Sciatic nerve (tissue), 2 donors: ENCODE measurements around the gene CACNA1G. TPM values are rescaled to one million over a fixed set of nuclear protein-coding genes. Genes with fewer than 3 reads are reported as not detected.

Source experiments
- ATAC-seq: fragments of 200-7000 bp; cut with Tn5 transposase; one replicate; pipeline ENCODE4 v1.9.1; 2020; ENCODE audit warnings: mild to moderate bottlenecking, moderate library complexity
- DNase-seq: peaks from one replicate; pipeline ENCODE4 v3.0.0-alpha.2; 2020; ENCODE audit warnings: low spot score
- intact Hi-C: fragments of 100-400 bp; cut with DNase I; formaldehyde crosslinking; loops from one replicate; pipeline ENCODE4 v1.14.2; 2022
- total RNA-seq: library from RNA; stranded (reverse); fragmentation: NEBNext Ultra II Directional; extraction: Animal tissue kit (Norgen Biotek cat#: 25700); gene quantifications from one replicate; pipeline ENCODE4 v1.2.1, GENCODE V29; 2021
- donor health status: DM: no; HTN: no; CAD: no.
- donor health status: DM: no; HTN: no; CAD: no.

Gene CACNA1G
- total RNA-seq, 1 donor from 2014 or later = 0.36 TPM

GRCh38 chr17:50653738-50654137 is 93.2 kb downstream of the CACNA1G start:
- ATAC-seq (no peak), DNase-seq (no peak)
- intact Hi-C loops = no loop called here

DNA sequence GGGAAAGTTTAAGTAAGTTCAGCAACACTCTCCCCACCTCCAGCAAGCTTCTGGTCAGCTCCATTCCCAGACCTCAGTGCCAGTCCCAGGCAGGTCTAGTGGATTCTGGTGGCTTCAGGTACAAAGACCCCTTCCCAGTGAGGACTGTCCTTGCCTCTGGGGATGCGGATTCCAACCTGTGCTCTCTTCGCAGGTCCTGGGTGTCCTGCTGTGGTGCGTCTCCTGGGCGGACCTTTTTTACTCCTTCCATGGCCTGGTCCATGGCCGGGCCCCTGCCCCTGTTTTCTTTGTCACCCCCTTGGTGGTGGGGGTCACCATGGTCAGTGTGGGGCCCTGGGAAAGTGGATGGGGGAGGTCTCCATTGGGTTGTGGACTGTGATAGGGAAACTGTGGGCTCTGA is 96.0 kb downstream of the CACNA1G start:
- DNase-seq = no peak
- ATAC-seq = no peak
- intact Hi-C loops = no loop called here

DNA sequence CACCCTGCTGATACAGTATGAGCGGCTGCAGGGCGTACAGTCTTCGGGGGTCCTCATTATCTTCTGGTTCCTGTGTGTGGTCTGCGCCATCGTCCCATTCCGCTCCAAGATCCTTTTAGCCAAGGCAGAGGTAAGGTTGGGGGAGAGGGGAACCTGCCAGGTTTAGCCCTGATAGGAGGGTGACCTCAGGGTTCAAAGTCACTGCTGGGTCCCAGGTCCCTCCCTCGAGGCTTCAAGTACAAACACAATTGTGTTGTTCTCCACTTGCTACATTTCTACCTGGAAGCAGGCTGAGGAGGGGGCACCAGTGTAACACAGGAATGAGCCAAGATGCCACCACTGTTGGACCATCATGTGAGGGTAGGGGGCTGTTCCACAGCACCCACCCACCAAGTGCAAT is 96.5 kb downstream of the CACNA1G start:
- intact Hi-C loops = no loop called here
- ATAC-seq (no peak), DNase-seq (no peak)

GRCh38 chr17:50657627-50658026 is 97.1 kb downstream of the CACNA1G start:
- ATAC-seq (no peak), DNase-seq (no peak)
- intact Hi-C loops = no loop called here

DNA sequence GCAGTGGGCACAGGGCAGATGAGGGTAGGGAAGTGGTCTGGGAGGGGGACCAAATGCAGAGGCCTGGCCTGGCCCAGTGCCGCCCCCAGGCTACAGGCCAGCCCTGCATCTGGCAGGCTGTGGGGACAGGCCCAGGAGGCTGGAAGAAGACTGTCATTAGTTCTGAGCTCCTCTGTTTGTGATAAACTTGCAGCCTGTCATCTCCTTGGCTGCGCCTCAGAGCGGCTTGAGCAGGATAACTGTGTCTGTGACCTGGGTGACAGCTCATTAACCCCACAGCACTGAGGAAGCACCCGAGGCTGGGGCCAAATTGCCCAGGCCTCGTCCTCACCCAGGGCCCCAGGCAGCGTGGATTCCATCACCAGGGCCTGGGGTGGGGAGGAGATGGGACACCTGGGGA is 98.1 kb downstream of the CACNA1G start:
- DNase-seq = no peak

GRCh38 chr17:50659179-50659578 is 98.7 kb downstream of the CACNA1G start:
- intact Hi-C loops = no loop called here
- ATAC-seq = no peak
- DNase-seq = no peak

More for the DNA sequence above, 98.1 kb downstream of the CACNA1G start:
- no peak for ATAC-seq
- intact Hi-C loops = no loop called here

- ATAC-seq (peak; percentile 62), DNase-seq (no peak)
- intact Hi-C loops = no loop called here
Measured at GRCh38 chr17:50660042-50660886, 99.7 kb downstream of the CACNA1G start.

- ATAC-seq (peak; percentile 7), DNase-seq (no peak)
- intact Hi-C loops = no loop called here
Measured at GRCh38 chr17:50660887-50661345, 100.4 kb downstream of the CACNA1G start.

DNA sequence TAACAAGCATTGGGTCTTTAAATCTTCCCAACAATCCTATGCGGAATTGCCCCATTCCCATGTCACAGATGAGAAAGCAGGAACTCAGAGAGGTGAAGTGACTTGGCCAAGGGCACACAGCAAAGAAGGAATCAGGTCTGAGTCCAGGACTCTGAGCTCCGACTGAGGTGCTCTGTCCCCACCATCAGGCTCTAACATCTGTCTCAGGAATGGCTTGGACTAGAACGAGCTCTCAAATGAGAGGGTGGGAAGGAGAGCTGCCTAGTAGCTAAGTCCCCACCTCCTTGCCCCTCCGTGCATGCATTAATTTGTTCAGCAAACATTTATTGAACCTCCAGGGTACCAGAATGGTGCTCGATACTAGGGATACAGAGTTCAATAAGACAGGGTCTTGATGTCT is 100.8 kb downstream of the CACNA1G start:
- intact Hi-C loops = no loop called here
- no peak for ATAC-seq
- DNase-seq = no peak

DNA sequence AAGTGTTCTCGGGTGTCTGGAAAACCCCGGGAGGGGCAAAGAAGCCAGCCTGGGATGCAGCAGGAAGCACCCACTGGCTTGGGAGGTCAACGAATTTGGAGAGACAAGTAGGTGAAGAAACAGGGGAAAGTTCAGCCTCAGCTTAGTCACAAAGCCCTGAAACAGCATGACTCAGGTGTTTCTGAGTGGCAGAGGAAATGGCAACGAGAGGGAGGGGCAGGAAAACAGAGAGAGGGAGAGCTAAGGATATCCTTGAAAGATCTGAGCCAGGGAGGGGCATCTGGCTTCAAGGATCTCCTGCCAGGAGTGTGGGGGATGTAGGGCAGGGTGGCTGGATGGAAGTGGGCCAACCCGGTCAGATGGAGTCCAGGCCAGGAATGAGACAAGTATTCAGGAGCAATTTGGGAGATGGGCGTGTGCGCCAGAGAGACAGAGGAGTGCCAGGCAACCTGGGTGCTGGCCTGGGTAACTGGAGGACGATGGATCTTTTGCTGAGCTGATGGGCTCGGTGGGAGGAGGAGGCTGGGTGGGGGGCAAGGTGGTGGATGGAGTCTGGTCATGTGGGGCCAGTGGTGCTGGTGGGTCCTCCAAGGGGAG is 101.4 kb downstream of the CACNA1G start:
- DNase-seq (no peak), ATAC-seq (peak; percentile 56)
- intact Hi-C loops = no loop called here

DNA sequence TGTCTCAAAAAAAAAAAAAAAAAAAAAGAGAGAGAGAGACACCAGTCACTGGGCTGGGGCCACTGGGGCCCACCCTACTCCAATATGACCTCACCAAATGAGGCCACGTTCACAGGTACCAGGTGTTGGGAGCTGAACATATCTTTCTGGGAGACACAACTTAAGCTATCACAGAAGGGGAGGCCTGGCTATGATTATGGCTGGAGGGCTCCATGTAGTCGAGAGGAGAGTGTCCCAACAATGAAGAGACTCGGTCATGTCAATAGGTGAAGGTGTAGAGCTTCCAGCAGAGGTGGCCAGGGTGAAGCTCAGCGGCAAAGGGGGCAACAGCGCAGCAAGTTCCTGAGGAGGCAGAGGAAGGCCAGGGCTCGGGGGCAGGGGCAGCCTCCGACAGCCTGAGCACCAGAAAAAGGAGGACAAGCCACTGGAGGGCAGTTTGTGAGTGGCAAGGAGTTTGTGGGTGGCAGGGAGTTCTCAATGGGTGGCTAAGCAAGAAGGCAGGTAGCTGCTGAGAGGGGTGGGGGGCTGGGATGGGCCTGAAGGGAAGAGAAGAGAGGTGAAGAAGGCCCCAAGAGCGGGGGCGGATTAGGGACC is 102.2 kb downstream of the CACNA1G start:
- intact Hi-C loops = no loop called here
- ATAC-seq (no peak), DNase-seq (no peak)

DNA sequence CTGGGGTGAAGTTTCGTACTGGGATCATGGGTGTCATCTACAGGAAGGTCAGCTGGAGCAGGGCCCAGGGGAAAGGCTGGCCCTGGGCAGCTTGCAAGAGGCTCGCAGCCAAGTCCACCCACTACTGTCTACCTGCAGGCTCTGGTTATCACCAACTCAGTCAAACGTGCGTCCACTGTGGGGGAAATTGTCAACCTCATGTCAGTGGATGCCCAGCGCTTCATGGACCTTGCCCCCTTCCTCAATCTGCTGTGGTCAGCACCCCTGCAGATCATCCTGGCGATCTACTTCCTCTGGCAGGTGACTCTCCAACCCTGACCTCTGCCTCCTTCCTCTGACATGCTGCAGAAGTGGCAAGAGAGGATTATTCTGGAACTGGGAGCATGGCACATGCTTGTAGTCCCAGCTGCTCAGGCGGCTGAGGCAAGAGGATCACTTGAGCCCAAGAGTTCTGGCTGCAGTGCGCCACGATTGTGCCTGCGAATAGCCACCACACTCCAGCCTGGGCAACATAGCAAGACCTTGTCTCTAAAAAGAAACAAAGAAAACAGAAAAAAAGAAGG is 103.4 kb downstream of the CACNA1G start:
- no peak for ATAC-seq
- intact Hi-C loops = no loop called here
- no peak for DNase-seq

- intact Hi-C loops = no loop called here
- DNase-seq = no peak
- ATAC-seq = no peak
Measured at GRCh38 chr17:50664788-50665458, 104.4 kb downstream of the CACNA1G start.

- ATAC-seq = no peak
- no peak for DNase-seq
- intact Hi-C loops = no loop called here
Measured at GRCh38 chr17:50665838-50666237, 105.3 kb downstream of the CACNA1G start.

DNA sequence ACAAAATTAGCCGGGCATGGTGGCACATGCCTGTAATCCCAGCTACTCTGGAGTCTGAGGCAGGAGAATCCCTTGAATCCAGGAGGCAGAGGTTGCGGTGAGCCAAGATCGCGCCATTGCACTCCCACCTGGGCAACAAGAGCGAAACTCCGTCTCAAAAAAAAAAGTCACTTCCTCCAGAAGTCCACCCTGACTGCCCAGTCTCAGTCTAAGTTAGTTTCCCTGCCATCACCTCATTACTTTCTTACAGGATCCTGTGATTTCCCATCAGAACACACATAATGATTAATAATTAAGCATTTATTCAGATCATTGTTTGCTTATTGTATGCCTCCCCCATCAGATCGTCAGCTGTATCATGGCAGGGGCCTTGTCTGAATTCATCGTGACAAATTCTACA is 105.8 kb downstream of the CACNA1G start:
- no peak for DNase-seq
- intact Hi-C loops = no loop called here
- ATAC-seq = no peak

GRCh38 chr17:50667259-50668024 is 106.9 kb downstream of the CACNA1G start:
- ATAC-seq (no peak), DNase-seq (no peak)
- intact Hi-C loops = no loop called here

DNA sequence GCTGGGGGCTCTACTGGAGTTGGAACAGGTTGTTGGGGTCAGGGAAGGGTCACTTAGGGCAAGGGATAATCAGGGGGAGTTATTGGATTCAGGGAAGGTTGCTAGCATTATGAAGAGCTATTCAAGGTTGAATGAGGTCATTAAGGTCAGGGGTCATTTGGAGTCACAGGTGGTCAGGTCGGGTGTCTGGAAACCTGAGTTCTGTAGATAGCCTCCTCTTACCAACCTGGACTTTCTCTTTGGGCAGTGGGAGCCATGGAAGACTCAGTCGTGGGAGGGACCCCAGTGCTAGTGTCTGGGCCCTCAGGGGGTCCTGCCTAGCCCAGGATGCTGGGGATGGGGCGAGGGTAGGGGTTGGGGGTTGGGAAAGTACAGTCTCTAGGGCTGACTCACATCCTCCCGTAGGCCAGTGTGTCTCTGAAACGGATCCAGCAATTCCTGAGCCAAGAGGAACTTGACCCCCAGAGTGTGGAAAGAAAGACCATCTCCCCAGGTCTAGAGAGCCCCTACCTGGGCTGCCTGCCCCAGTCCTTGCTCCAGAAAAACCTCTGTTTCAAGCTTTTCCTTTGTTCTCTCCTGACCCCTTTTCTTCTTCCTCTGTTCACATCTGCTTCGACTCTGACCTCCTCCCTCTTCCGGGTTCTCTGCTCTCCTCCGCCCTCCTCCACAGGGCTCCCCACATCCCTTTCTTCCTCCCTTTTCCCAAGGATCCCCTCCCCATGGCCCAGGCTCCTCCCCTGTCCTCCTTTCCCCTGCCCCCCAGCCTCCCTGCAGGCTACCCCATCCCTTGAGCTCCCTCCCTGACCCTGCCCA is 107.7 kb downstream of the CACNA1G start:
- ATAC-seq = no peak
- intact Hi-C loops = no loop called here

More for the DNA sequence above, 107.7 kb downstream of the CACNA1G start:
- no peak for DNase-seq
